ENCODE measurements around the gene CD44. TPM values are rescaled to one million over a fixed set of nuclear protein-coding genes. Genes with fewer than 3 reads are reported as not detected.

Gene CD44
- total RNA-seq, 3 donors from 2014 or later: 105 to 154 (median 136) TPM

GRCh38 chr11:35182317-35182939 lies 43.5 kb downstream of the CD44 start:
- no peak for TF ChIP-seq CTCF (IDR thresholded peaks at IDR 0.05)
- Histone ChIP-seq H3K9me3 (no peaks in the 10 kb centered on the region), H3K4me1 (ENCODE audit: low read depth) (peaks cover 21% of the 10 kb centered on the region), H3K4me3 (no peak overlapping the region), H3K36me3 (ENCODE audit: low read depth) (no peaks in the 10 kb centered on the region)
- intact Hi-C loops (cut with DNase I, micrococcal nuclease): no loop called here
- ATAC-seq: peak; percentile 49
- DNase-seq: no peak

GRCh38 chr11:35183326-35183925 lies 44.5 kb downstream of the CD44 start:
- ATAC-seq (no peak), DNase-seq (no peak)
- no peak for TF ChIP-seq CTCF (IDR thresholded peaks at IDR 0.05)
- intact Hi-C loops (cut with DNase I, micrococcal nuclease): no loop called here
- peaks cover 14% of the 10 kb centered on the region for H3K4me1 ChIP-seq (ENCODE audit: low read depth)
- H3K9me3 ChIP-seq: no peaks in the 10 kb centered on the region
- H3K4me3 ChIP-seq: no peak overlapping the region
- no peaks in the 10 kb centered on the region for H3K36me3 ChIP-seq (ENCODE audit: low read depth)

- ATAC-seq (no peak), DNase-seq (no peak)
- no peaks in the 10 kb centered on the region for H3K9me3 ChIP-seq
- H3K36me3 ChIP-seq (ENCODE audit: low read depth): no peaks in the 10 kb centered on the region
- no peak for TF ChIP-seq CTCF (IDR thresholded peaks at IDR 0.05)
- no peaks in the 10 kb centered on the region for H3K4me1 ChIP-seq (ENCODE audit: low read depth)
- no peak overlapping the region for H3K4me3 ChIP-seq
- intact Hi-C loops (cut with DNase I, micrococcal nuclease): no loop called here
Observed at GRCh38 chr11:35185696-35186095, 46.7 kb downstream of the CD44 start.

GRCh38 chr11:35187996-35188395 lies 49.0 kb downstream of the CD44 start:
- Histone ChIP-seq H3K9me3 (no peaks in the 10 kb centered on the region), H3K4me3 (no peak overlapping the region), H3K36me3 (ENCODE audit: low read depth) (no peaks in the 10 kb centered on the region), H3K4me1 (ENCODE audit: low read depth) (peaks cover 5% of the 10 kb centered on the region)
- intact Hi-C loops (cut with DNase I, micrococcal nuclease): no loop called here
- no peak for TF ChIP-seq CTCF (IDR thresholded peaks at IDR 0.05)
- DNase-seq (no peak), ATAC-seq (no peak)

GRCh38 chr11:35190804-35191348 lies 51.9 kb downstream of the CD44 start:
- ATAC-seq (peak; percentile 28), DNase-seq (no peak)
- Histone ChIP-seq H3K4me3 (no peak overlapping the region), H3K36me3 (ENCODE audit: low read depth) (no peaks in the 10 kb centered on the region), H3K9me3 (no peaks in the 10 kb centered on the region), H3K4me1 (ENCODE audit: low read depth) (peaks cover 5% of the 10 kb centered on the region)
- TF ChIP-seq CTCF (IDR thresholded peaks at IDR 0.05): no peak
- intact Hi-C loops (cut with DNase I, micrococcal nuclease): no loop called here

All from mucosa of descending colon (tissue), 3 donors.